ENCODE data around the gene FAM43A.

Gene FAM43A

DNA sequence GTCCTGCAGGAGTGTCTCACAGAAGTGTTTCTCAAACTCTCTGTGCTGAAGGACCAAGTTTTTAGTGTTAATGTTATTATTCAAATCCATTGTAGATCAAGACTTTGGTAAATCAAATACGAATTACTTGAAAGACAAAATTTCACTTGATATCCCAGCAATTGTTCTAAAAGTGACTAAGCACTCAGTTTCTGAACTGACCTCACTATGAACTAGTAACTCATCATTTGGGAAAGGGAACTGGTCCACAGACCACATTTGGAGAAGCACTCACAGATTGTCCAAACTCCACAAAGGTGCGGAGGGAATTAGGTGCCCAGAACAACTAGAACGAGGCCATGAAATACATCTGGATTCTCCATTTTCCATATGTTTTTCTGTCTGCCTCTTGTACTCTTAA lies 25.6 kb downstream of the FAM43A start:
- no peak overlapping the region for H3K27ac ChIP-seq
- ChIA-PET POLR2A (ENCODE audit: low non-redundant PET) (no interaction called here), CTCF (no interaction called here)
- TF ChIP-seq, protein P1, sequence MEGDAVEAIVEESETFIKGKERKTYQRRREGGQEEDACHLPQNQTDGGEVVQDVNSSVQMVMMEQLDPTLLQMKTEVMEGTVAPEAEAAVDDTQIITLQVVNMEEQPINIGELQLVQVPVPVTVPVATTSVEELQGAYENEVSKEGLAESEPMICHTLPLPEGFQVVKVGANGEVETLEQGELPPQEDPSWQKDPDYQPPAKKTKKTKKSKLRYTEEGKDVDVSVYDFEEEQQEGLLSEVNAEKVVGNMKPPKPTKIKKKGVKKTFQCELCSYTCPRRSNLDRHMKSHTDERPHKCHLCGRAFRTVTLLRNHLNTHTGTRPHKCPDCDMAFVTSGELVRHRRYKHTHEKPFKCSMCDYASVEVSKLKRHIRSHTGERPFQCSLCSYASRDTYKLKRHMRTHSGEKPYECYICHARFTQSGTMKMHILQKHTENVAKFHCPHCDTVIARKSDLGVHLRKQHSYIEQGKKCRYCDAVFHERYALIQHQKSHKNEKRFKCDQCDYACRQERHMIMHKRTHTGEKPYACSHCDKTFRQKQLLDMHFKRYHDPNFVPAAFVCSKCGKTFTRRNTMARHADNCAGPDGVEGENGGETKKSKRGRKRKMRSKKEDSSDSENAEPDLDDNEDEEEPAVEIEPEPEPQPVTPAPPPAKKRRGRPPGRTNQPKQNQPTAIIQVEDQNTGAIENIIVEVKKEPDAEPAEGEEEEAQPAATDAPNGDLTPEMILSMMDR (conservative IDR thresholded peaks at IDR 0.05; ENCODE audit: low read depth): no peak
- DNase-seq (ENCODE audit: low spot score): no peak

DNA sequence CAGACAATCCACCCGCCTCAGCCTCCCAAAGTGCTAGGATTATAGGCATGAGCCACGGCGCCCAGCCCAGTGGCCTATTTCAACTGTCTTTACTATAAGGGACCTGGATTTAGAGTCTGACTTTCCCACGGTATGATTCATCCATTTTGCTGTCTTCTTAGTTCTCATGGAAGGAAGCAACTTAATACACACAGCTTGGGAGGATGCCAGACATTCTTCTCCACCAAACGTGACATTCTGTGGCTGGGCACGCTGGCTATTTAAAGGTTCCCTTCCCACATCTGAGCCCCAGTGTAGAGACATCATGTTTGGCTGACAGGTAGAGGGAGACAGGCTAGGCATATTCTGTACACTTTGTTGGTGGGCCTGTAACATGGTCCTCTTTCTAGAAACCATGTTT lies 26.2 kb downstream of the FAM43A start:
- CTCF ChIA-PET: interaction anchor here (0.6 kb wide), 1 partner anchor 77 kb away, joined by 3 read pairs; no protein-coding TSS in a partner anchor
- no peak overlapping the region for H3K27ac ChIP-seq
- TF ChIP-seq, protein P1 (conservative IDR thresholded peaks at IDR 0.05; ENCODE audit: low read depth): no peak
- peak; percentile 63 for DNase-seq (ENCODE audit: low spot score)
- POLR2A ChIA-PET (ENCODE audit: low non-redundant PET): no interaction called here

DNA sequence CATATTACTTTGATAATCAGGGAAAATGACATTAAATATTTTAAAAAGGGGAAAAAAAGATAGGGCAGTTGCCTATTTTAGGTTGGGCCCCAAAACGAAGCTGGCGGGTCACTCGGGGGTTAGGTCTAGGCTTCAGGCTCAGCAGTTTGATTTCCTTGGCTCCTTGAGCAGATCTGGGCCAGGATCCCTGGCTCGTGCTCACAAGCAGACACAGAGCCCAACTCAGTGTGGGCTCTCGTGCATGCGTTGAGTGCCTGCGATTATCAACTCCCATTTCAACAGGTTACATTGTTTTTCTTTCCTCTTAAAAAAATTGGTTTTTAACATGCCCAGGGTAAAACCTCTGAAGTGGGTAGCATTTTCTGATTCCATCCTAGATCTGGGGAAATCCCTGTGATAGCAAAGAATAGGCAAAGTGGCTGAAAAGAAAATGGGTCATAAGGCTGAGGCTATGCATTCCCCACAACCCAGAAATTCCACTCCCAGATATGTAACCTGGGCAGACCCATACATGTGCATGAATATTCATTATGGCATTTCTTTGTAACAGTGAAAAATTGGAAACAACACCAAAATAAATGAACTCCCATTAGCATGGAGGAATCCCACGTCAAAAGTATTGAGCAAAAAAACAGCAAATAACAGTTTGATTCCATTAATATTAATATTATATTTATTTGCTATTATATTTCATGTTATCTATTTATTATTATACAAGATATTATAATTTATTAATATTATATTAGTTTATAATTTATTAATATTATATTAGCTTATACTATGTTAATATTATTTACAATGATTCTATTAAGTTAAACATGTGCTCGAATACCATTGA lies 27.8 kb downstream of the FAM43A start:
- ChIA-PET POLR2A (ENCODE audit: low non-redundant PET) (no interaction called here), CTCF (no interaction called here)
- H3K27ac ChIP-seq: no peak overlapping the region
- no peak for DNase-seq (ENCODE audit: low spot score)
- TF ChIP-seq, protein P1 (conservative IDR thresholded peaks at IDR 0.05; ENCODE audit: low read depth): no peak

DNA sequence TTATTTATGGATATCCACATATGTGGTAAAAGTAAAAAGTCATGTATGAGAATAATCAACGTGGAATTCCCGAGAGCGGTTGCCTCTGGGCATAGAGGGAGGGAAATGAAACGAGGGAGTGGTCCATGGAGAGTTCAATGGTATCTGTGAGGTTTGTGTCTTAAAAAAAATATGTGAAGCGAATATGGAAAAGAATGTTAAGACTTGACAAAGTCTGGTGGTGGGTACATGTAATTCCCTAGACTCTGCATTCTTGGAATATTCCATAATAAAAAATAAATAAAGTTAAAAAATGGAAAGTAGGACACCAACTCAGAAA lies 28.4 kb downstream of the FAM43A start:
- ChIA-PET POLR2A (ENCODE audit: low non-redundant PET) (no interaction called here), CTCF (no interaction called here)
- TF ChIP-seq, protein P1 (conservative IDR thresholded peaks at IDR 0.05; ENCODE audit: low read depth): no peak
- DNase-seq (ENCODE audit: low spot score): no peak
- no peak overlapping the region for H3K27ac ChIP-seq

DNA sequence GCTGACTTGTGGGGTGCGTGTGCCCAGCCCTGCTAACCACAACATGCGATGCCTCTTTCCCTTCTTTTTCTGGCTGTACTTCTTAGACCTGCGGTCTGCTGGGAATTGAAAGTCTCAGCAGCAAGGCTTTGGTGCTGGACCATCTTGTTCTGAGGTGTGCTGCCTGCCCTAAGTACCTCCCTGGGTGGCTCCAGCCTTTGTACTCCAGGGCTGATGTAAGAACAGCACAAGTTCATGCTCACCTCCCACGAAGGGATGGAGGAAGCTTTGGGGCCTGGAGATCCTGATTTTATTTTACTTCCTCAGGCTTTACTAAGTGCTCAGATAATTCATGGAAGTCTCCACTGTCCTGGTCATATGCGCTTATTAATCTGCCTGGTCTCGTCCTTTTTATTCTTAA lies 28.9 kb downstream of the FAM43A start:
- ChIA-PET POLR2A (ENCODE audit: low non-redundant PET) (no interaction called here), CTCF (no interaction called here)
- TF ChIP-seq, protein P1 (conservative IDR thresholded peaks at IDR 0.05; ENCODE audit: low read depth): no peak
- DNase-seq (ENCODE audit: low spot score): no peak
- H3K27ac ChIP-seq: no peak overlapping the region

DNA sequence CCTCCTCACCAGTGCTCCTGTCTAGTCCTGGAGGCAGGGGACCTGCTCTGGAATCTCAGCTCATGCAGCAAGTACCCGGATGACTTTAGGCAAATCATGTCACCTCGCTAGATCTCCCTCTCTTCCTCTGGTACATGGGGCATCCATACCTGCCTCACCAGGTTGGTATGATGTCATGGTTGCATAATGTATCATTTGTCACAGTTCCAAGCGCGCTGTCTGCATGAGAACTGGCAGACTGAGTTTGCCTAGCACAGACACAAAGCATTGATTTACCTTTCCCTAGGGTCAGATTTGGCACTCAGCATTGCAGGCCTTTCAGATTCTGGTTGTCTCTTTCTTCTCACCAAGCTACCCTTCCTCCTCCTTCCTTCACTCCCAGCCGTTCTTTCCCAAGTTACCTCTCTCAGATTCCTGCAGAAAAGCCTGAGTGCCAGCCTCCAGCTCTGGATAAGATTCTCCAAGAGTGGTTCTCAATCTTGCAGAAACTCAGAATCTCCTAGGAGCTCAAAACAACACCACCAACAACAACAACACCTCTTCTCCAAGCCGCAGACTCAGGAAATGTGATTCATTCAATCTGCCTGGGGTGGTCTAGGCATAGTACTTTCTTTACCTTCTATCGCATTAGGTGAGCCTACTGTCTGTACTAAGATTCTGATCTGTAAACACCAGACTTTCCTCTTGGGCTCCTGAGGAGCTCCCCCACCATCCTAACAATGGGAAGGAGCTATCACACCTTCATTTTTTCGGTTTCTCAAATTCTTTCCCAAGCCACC lies 29.5 kb downstream of the FAM43A start:
- TF ChIP-seq, protein P1 (conservative IDR thresholded peaks at IDR 0.05; ENCODE audit: low read depth): no peak
- no peak overlapping the region for H3K27ac ChIP-seq
- ChIA-PET POLR2A (ENCODE audit: low non-redundant PET) (no interaction called here), CTCF (no interaction called here)
- peak; percentile 30 for DNase-seq (ENCODE audit: low spot score)
